Activated gamma-delta T cell treated with anti-CD3 and anti-CD28 coated beads, Interleukin-2, amount 50 U/mL, for 16 hours (primary cell): ENCODE measurements around the gene KCNA4.
"Not testable (repeated sequence)": the region's sequence is repeated elsewhere in the genome, so short reads cannot be mapped to it uniquely, and the experiment has no call there.

Experiments used
- DNase-seq: peaks from one replicate; pipeline ENCODE4 v3.0.0-alpha.2; 2020; ENCODE audit warnings: low read depth

KCNA4 gene

DNA sequence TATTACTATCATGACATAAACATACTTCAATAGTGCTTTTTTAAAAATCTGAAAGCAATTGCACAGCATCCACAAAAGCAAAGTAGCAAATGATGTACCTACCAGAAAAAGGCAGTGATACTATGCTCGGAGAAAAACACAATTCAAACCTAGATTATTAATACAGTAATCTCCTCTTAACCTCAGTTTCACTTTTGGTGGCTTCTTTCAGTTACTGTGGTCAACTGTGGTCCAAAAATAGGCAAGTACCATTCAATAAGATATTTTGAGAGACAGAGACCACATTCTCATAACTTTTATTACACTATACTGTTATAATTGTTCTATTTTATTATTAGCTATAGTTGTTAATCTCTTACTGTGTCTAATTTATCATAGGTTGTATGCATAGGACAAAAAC, 20.8 kb downstream of the KCNA4 start:
- no peak for DNase-seq

DNA sequence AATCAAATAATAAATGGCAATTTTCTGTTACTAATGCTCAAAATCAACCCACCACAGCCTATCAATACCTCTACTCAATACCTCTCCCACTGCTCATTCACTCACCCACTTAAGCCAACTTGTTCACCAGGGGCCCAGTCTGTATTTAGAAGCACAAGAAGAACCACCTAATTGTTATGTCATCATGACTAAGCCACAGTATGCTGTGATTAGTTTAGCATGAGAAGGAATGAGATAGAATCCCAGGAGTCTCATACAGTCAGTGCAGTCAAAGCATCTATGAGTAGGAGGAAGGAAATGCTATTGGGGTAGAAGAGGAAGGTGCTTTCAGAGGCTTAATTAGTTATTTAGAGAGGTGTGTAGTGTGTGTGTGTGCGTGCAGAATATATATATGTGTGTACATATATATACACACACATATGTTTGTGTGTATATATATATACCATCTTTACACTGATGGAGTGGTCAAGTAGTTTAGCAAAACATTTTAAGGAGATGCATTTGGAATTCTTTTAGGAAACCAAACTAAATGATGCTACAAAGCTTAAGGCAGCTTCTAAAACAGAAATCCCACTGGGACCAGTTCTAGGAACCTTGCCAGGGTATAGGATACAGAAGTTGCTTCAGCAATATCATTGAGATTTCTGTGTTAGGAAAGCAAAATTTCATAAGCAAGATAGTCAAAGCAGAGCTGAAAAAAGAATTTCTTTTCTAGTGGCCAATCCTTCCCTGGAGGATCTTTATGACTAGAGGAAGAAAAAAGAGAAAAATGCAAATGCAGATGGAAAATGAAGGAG, 27.5 kb downstream of the KCNA4 start:
- no peak for DNase-seq

DNA sequence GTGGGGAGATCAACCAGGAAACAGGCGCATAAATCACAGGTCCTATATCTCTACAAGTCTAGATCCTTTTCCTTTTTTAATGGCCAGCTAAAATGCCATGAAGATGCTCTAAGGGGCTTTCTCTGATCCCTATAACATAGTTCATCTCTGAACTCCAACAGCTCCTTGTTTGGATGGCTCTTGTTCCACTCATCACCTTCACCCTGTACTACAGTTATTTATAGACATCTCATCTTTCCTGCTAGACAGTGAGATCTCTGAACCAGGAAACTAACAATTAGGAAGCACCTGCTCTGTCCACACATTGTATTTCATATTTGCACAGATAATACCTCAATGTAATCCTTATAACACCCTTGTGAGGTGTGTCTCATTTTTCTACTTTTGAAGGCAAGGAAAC, 31.6 kb downstream of the KCNA4 start:
- no peak for DNase-seq

DNA sequence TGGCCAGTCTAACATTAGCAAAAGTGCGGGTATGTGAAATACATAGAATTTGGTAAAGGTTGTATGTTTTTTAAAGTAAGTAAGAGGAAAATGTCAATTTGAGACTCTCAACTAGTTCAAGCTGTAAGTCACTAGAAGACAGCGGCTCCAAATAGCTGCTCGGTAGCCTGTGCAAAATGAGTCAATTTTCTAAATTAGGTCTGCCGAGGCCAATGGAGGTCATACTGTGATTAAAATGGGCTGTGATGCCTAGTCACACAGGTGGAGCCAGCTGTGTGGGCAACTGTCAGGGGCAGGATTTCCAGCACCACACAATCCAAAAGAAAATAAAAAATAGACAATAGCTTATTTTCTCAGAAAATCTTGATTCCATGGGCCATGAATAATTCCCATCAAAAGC, 32.3 kb downstream of the KCNA4 start:
- no peak for DNase-seq

DNA sequence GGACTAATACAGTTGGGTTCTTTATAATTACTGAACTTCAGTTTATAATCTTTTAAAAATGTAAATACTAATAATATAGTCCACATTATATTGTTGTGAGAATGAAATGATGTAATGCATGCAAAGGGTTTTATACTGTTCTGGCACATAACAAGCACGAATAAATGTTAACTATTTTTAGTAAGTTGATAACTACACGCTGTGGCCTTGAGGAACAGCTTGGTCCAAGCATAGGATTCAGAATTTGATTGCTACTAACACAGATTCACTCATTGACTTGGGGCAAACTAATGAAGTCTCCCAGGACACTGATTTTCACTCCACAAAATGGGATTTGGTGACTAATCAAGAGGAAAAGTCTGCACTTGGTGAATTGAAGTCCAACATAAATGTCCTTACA, 38.3 kb downstream of the KCNA4 start:
- DNase-seq = no peak

DNA sequence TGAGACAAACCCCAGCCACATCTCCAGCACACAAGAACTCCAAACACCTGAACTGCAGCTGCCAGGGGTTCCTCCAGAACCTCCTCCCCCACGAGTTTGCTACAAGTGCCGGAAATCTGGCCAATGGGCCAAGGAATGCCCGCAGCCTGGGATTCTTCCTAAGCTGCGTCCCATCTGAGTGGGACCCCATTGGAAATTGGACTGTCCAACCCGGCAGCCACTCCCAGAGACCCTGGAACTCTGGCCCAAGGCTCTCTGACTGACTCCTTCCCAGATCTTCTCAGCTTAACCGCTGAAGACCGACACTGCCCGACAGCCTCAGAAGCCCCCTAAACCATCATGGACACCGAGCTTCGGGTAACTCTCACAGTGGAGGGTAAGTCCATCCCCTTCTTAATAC, 41.2 kb downstream of the KCNA4 start:
- not testable (repeated sequence) for DNase-seq

DNA sequence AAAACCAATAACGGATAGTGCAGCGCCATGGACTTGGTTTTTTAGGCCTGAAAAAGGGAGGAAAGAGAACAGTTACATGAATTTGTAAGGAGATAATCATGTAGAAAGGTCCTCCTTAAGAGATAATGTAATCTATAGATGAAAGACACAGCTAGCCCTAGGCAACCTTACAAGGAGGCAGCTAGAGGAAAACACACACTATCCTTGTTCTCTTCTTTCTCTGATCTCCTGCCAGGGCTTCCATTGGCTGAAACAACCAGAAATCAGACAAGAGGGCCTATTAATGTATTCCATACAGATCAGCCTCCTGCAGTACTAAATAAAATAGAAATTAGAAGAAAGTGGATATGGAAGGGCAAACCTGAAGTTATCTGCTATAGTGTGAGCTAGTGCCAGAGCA, 53.0 kb downstream of the KCNA4 start:
- DNase-seq = no peak

DNA sequence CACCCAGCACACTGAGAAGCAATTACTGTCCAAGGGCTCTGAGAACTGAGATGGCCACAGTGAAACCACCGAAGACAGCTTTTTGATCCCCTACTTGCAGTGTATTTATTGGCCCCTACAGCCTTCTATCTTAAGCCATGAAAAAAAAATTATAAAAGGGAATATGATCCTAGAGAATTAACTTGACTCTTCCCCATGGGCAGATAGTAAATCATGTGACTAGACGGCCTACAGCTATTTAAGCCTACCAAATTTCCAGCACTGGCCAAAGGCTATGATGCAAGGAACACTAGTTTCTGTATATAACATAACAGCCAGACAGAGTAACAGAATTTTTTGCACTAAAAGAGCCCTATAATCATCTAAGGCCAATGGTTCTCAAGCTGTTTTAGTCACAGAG, 53.8 kb downstream of the KCNA4 start:
- DNase-seq = no peak

DNA sequence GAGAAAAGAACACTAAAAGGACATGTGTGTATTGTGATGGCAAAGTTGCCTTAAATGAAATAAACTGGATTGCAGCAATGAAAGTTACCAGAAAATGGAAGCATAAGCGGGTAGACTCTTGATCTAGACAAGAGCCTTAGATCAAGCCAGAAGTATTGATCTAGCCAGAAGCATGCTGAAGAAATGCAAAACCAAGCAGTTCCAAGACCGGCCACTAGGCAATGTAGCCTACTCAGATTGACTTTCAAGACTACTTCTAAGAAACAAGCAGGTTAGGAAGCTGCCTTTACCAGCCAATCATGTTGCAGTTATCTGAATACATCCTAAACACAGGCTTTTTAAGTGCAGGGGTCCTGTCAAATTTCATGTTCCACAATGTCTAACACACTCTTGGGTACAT, 54.6 kb downstream of the KCNA4 start:
- no peak for DNase-seq
